Ramos (cell line): Measurements from ENCODE around the gene ACTG1.

Source experiments
- in situ Hi-C: fragments of 300-500 bp; cut with MboI; formaldehyde crosslinking; loops from one replicate; pipeline ENCODE4 v1.14.3; 2022; ENCODE audit warnings: low sequenced_read_pairs; ENCODE audit not compliant: unreplicated experiment

The ACTG1 gene

GRCh38 chr17:81518785-81519283, 6.2 kb upstream of the ACTG1 start:
- in situ Hi-C loops = no loop called here

- in situ Hi-C loops = no loop called here
Observed at GRCh38 chr17:81518113-81518784, 5.7 kb upstream of the ACTG1 start.

GRCh38 chr17:81517339-81518112, 4.9 kb upstream of the ACTG1 start:
- in situ Hi-C loops = no loop called here

- in situ Hi-C loops = no loop called here
Observed at GRCh38 chr17:81517009-81517338, 4.4 kb upstream of the ACTG1 start.

GRCh38 chr17:81516439-81516838, 3.8 kb upstream of the ACTG1 start:
- in situ Hi-C loops = no loop called here

GRCh38 chr17:81515530-81516041, 3.0 kb upstream of the ACTG1 start:
- in situ Hi-C loops = no loop called here

- in situ Hi-C loops = no loop called here
Observed at GRCh38 chr17:81514739-81515529, 2.3 kb upstream of the ACTG1 start.

GRCh38 chr17:81514489-81514738, 1.8 kb upstream of the ACTG1 start:
- in situ Hi-C loops = no loop called here

- in situ Hi-C loops = no loop called here
Observed at GRCh38 chr17:81513753-81514488, 1.3 kb upstream of the ACTG1 start.

- in situ Hi-C loops = no loop called here
Observed at GRCh38 chr17:81513372-81513752, 763 bp upstream of the ACTG1 start.

- in situ Hi-C loops = no loop called here
Observed at GRCh38 chr17:81511804-81512561, 616 bp downstream of the ACTG1 start.

GRCh38 chr17:81511554-81511803, 1.1 kb downstream of the ACTG1 start:
- in situ Hi-C loops = no loop called here

- in situ Hi-C loops = no loop called here
Observed at GRCh38 chr17:81510785-81511553, 1.6 kb downstream of the ACTG1 start.

GRCh38 chr17:81509972-81510784, 2.4 kb downstream of the ACTG1 start:
- in situ Hi-C loops = no loop called here

- in situ Hi-C loops = no loop called here
Observed at GRCh38 chr17:81509207-81509971, 3.2 kb downstream of the ACTG1 start.

- in situ Hi-C loops = no loop called here
Observed at GRCh38 chr17:81508639-81509206, 3.9 kb downstream of the ACTG1 start.

GRCh38 chr17:81503619-81504018, 9.0 kb downstream of the ACTG1 start:
- in situ Hi-C loops = no loop called here
